ENCODE measurements around the gene CENPL.

The CENPL gene

GRCh38 chr1:173753830-173754229 is 70.9 kb downstream of the CENPL start:
- no peak for DNase-seq
